RWPE2 (cell line): ENCODE results near the gene TCERG1L.

Experiments
- ATAC-seq: fragments of 200-7000 bp; cut with Tn5 transposase; 3 replicates; pipeline ENCODE4 v1.9.1; 2021; ENCODE audit warnings: low read depth
- DNase-seq: peaks from one replicate; pipeline ENCODE4 v3.0.0-alpha.2; 2020; ENCODE audit warnings: low spot score
- H3K27ac ChIP-seq: fragments of 450-650 bp; 2 replicates; pipeline ENCODE4 v1.5.1; 2017; ENCODE audit warnings: mild to moderate bottlenecking; ENCODE audit not compliant: poor library complexity, severe bottlenecking
- H3K27me3 ChIP-seq: fragments of 250-450 bp; sonication (Bioruptor Pico); 2 replicates; pipeline ENCODE4 v1.5.1; 2021; ENCODE audit warnings: mild to moderate bottlenecking, moderate library complexity; ENCODE audit not compliant: insufficient read depth, poor library complexity, severe bottlenecking
- H3K36me3 ChIP-seq: fragments of 250-450 bp; sonication (Bioruptor Pico); 2 replicates; pipeline ENCODE4 v1.5.1; 2020; ENCODE audit warnings: low read depth, mild to moderate bottlenecking, moderate library complexity
- H3K4me1 ChIP-seq: fragments of 250-450 bp; sonication (Bioruptor Pico); 2 replicates; pipeline ENCODE4 v1.5.1; 2021; ENCODE audit warnings: mild to moderate bottlenecking, moderate library complexity; ENCODE audit not compliant: insufficient read depth, poor library complexity, severe bottlenecking
- H3K4me3 ChIP-seq: fragments of 250-450 bp; sonication (Bioruptor Pico); 2 replicates; pipeline ENCODE4 v1.5.1; 2021; ENCODE audit warnings: mild to moderate bottlenecking, moderate library complexity; ENCODE audit not compliant: severe bottlenecking
- H3K9me3 ChIP-seq: fragments of 250-450 bp; sonication (Bioruptor Pico); 2 replicates; pipeline ENCODE4 v1.5.1; 2021; ENCODE audit warnings: mild to moderate bottlenecking, moderate library complexity; ENCODE audit not compliant: severe bottlenecking
- TF ChIP-seq, protein P1 (sequence below): fragments of 450-650 bp; IDR thresholded peaks from one replicate; pipeline ENCODE4 v1.5.1; 2017; ENCODE audit warnings: mild to moderate bottlenecking, moderate library complexity; ENCODE audit not compliant: poor library complexity, severe bottlenecking

Gene TCERG1L

DNA sequence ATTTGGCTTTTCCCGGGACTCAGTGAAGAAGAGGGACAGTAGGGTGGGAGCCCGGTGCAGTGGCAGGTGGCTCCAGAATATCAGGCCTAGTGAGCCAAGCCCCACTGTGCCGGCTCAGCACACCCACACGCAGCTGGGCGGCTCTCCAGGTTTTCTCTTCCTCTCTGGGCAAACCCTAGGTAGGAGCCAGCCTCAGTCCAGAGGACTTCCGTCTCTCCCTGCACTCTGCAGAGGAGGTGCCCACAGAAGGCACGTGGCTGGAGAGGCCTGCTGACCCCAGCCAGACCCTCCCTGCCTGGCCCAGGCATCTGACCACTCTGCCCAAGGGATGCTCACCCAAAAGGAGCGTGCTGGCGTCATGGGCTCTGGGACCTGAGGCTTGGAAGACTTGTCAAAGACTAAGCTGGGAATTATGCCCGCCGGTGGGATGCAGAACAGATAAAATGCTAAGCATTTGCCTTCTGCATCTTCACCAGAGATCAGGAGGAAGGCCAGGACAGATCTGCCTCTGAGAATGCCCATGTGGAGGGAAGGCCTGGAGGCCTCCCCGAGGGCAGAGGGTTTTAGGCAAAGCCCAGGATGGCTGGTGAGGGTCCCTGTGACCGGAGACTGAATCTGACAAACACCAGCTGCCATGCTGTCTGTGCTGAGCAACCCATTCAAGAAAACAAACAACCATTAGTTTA is 40.2 kb downstream of the TCERG1L start:
- H3K9me3 ChIP-seq, result peaks cover 3% of the 10 kb centered on the region
- H3K27ac ChIP-seq, result no peak overlapping the region
- no peaks in the 10 kb centered on the region for H3K36me3 ChIP-seq
- TF ChIP-seq, protein P1, sequence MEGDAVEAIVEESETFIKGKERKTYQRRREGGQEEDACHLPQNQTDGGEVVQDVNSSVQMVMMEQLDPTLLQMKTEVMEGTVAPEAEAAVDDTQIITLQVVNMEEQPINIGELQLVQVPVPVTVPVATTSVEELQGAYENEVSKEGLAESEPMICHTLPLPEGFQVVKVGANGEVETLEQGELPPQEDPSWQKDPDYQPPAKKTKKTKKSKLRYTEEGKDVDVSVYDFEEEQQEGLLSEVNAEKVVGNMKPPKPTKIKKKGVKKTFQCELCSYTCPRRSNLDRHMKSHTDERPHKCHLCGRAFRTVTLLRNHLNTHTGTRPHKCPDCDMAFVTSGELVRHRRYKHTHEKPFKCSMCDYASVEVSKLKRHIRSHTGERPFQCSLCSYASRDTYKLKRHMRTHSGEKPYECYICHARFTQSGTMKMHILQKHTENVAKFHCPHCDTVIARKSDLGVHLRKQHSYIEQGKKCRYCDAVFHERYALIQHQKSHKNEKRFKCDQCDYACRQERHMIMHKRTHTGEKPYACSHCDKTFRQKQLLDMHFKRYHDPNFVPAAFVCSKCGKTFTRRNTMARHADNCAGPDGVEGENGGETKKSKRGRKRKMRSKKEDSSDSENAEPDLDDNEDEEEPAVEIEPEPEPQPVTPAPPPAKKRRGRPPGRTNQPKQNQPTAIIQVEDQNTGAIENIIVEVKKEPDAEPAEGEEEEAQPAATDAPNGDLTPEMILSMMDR, result no peak
- no peak overlapping the region for H3K4me3 ChIP-seq
- DNase-seq (no peak), ATAC-seq (no peak)
- H3K4me1 ChIP-seq, result no peaks in the 10 kb centered on the region
- no peaks in the 10 kb centered on the region for H3K27me3 ChIP-seq

- Histone ChIP-seq H3K36me3 (no peaks in the 10 kb centered on the region), H3K4me3 (no peak overlapping the region), H3K4me1 (no peaks in the 10 kb centered on the region), H3K27me3 (no peaks in the 10 kb centered on the region), H3K9me3 (peaks cover 3% of the 10 kb centered on the region), H3K27ac (no peak overlapping the region)
- ATAC-seq, result no peak
- DNase-seq, result no peak
- TF ChIP-seq, protein P1, result no peak
These were observed 40.9 kb downstream of the TCERG1L start for GRCh38 chr10:131270461-131271190.

DNA sequence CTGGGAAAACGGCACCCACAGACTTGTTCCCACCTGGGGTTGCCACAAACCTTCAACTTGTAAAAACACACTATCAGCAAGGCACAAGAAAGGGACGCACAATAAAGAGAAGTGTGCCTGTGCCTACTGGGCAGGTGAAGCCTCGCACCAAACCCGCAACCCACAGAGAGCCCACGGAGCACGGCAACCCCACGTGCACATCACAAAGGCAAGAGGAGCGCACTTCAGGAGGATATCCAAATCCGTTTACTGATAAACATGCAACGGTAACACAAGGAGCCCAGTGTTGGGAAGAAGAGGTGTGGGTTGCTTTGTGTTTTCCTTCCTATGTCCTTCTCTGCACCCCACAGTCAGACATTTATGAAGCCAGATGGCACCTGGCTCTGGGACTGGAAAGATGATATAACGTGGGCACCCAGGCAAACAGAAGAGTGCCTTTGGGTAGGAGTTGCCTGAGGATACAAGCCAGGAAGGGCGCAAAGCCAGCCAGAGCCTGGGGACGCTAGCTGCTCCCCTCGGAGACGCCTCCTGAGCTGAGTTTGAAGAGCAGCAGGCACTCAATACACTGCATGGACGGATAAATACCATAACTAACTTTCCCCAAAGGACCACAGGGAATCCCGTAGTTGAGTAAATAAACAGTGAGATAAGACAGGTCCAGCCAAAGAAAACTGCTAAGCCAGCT is 41.6 kb downstream of the TCERG1L start:
- H3K9me3 ChIP-seq, result peaks cover 3% of the 10 kb centered on the region
- no peak overlapping the region for H3K27ac ChIP-seq
- no peak overlapping the region for H3K4me3 ChIP-seq
- DNase-seq (no peak), ATAC-seq (no peak)
- TF ChIP-seq, protein P1, result no peak
- H3K27me3 ChIP-seq, result no peaks in the 10 kb centered on the region
- no peaks in the 10 kb centered on the region for H3K4me1 ChIP-seq
- no peaks in the 10 kb centered on the region for H3K36me3 ChIP-seq

DNA sequence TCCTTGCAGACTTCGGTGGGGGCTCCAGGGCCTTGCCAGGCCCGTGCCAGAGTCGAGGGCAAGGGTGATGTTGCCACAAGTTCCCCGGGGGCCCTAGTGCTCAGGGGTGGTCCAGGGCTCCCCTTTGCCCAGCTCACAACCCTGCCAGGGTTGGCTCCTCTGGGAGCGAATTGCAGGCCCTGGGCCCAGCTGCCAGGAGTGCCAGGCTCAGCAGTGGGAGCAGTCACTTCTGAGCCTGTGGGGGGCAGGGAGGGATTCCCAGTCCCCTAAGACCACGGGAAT is 43.8 kb downstream of the TCERG1L start:
- Histone ChIP-seq H3K4me3 (no peak overlapping the region), H3K36me3 (no peaks in the 10 kb centered on the region), H3K27ac (no peak overlapping the region), H3K27me3 (no peaks in the 10 kb centered on the region), H3K4me1 (no peaks in the 10 kb centered on the region), H3K9me3 (no peaks in the 10 kb centered on the region)
- TF ChIP-seq, protein P1, result no peak
- DNase-seq (no peak), ATAC-seq (no peak)
